Calu3 (cell line): ENCODE data around the gene DOK5. TPM values are rescaled to one million over a fixed set of nuclear protein-coding genes. Genes with fewer than 3 reads are reported as not detected.

ENCODE experiments used
- BruUV-seq: library from RNA; stranded (reverse); fragments of 400-500 nt; replicated peaks from 2 replicates; lab custom pipeline; 2021; lab: Mats Ljungman, UMichigan
- CTCF ChIA-PET: fragments of 300-600 bp; sonication (Branson Sonifier 250); formaldehyde crosslinking; loops from one replicate; lab custom pipeline; 2022; ENCODE audit warnings: antibody characterized with exemption; lab: Charles Lee
- DNase-seq: peaks from one replicate; pipeline ENCODE4 v3.0.0; 2022
- H3K27ac Mint-ChIP-seq: one replicate; pipeline ENCODE4 v1.8.0; 2022; ENCODE audit warnings: mixed read lengths; ENCODE audit not compliant: unreplicated experiment
- H3K27me3 Mint-ChIP-seq: one replicate; pipeline ENCODE4 v1.8.0; 2022; ENCODE audit warnings: mixed read lengths; ENCODE audit not compliant: unreplicated experiment
- H3K36me3 Mint-ChIP-seq: one replicate; pipeline ENCODE4 v1.8.0; 2022; ENCODE audit warnings: mild to moderate bottlenecking, moderate library complexity, mixed read lengths; ENCODE audit not compliant: insufficient read depth, unreplicated experiment
- H3K4me1 Mint-ChIP-seq: one replicate; pipeline ENCODE4 v1.8.0; 2022; ENCODE audit warnings: mild to moderate bottlenecking, low read depth, mixed read lengths; ENCODE audit not compliant: unreplicated experiment
- H3K4me3 Mint-ChIP-seq: one replicate; pipeline ENCODE4 v1.8.0; 2022; ENCODE audit warnings: mild to moderate bottlenecking, low read depth, moderate library complexity, mixed read lengths; ENCODE audit not compliant: unreplicated experiment
- H3K9me3 Mint-ChIP-seq: one replicate; pipeline ENCODE4 v1.8.0; 2022; ENCODE audit warnings: low read depth, mixed read lengths; ENCODE audit not compliant: unreplicated experiment
- intact Hi-C: fragments of 100-400 bp; cut with micrococcal nuclease; formaldehyde crosslinking; loops from one replicate; pipeline ENCODE4 v1.10.0; 2022; ENCODE audit not compliant: unreplicated experiment
- total RNA-seq: library from RNA; stranded (reverse); gene quantifications from 2 replicates; pipeline ENCODE4 v1.2.3, GENCODE V29; 2022
- TF ChIP-seq, protein P1 (sequence below): fragments of 200-600 bp; IDR thresholded peaks from one replicate; pipeline ENCODE4 v1.8.0; 2022; ENCODE audit warnings: antibody characterized with exemption; ENCODE audit not compliant: unreplicated experiment

The DOK5 gene
- total RNA-seq, 1 experiment from 2014 or later = 0.17 TPM

DNA sequence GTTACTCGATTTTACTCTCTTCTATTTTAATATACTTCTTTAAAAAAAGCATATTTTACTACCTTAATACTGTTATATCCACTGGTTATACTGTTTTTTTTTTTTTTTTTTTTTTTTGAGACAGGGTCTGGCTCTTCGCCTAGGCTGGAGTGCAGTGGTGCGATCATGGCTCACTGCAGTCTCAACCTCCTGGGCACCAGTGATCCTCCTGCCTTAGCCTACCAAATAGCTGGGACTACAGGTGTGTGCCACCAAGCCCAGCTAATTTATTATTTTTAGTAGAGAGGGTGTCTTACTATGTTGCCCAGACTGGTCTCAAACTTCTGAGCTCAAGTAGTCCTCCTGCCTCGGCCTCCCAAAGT, 170.7 kb downstream of the DOK5 start:
- CTCF ChIA-PET = interaction anchor here (0.6 to 1.8 kb wide), 9 partner anchors 113 to 446 kb away, joined by 3 to 10 read pairs (median 6); partner anchors contain the start of gene PFDN4
- Mint-ChIP-seq H3K27me3 (peaks cover 27% of the 10 kb centered on the region), H3K27ac (no peak overlapping the region), H3K9me3 (no peaks in the 10 kb centered on the region), H3K4me1 (peaks cover 8% of the 10 kb centered on the region), H3K4me3 (no peak overlapping the region), H3K36me3 (no peaks in the 10 kb centered on the region)
- DNase-seq = no peak
- TF ChIP-seq, protein P1, sequence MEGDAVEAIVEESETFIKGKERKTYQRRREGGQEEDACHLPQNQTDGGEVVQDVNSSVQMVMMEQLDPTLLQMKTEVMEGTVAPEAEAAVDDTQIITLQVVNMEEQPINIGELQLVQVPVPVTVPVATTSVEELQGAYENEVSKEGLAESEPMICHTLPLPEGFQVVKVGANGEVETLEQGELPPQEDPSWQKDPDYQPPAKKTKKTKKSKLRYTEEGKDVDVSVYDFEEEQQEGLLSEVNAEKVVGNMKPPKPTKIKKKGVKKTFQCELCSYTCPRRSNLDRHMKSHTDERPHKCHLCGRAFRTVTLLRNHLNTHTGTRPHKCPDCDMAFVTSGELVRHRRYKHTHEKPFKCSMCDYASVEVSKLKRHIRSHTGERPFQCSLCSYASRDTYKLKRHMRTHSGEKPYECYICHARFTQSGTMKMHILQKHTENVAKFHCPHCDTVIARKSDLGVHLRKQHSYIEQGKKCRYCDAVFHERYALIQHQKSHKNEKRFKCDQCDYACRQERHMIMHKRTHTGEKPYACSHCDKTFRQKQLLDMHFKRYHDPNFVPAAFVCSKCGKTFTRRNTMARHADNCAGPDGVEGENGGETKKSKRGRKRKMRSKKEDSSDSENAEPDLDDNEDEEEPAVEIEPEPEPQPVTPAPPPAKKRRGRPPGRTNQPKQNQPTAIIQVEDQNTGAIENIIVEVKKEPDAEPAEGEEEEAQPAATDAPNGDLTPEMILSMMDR = no peak
- no TSS peak for BruUV-seq
- intact Hi-C loops = loop anchor here (1.0 to 5.0 kb wide), 5 partner anchors 113 to 427 kb away; partner anchors contain the start of gene DOK5

DNA sequence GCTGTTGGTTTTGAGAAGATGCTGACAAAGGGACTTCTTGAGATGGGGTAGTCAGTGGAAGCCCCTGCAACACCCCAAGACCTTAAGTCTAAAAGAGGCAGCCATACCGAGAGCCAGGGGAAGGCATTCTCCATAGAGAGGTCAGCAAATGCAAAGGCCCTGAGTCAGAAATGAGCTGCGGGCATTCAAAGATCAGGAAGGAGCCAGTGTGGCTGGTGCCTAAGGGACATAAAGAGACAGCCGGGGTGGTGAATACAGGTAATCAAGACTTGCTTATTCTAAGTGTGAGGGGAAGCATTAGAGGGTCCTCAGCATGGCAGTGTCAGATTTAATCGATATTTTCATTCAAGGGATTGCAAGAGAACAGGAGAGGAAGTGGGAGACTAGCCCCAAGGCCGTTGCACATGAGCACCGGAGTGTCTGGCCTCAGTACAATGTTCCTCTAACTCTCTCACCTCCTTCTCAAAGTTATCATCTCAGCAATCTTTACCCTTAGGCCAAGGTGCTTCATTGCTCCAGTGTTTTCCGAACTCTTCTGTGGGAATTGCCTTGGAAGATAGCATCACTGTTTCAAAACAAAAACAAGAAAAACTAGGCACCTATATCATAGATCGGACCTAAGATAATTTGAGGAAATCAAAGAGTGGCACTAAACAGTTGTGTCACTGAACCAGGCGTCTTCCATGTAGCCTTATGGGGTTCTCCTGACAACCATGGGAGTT, 173.2 kb downstream of the DOK5 start:
- H3K36me3 Mint-ChIP-seq = no peaks in the 10 kb centered on the region
- H3K4me3 Mint-ChIP-seq = no peak overlapping the region
- H3K9me3 Mint-ChIP-seq = no peaks in the 10 kb centered on the region
- intact Hi-C loops = loop anchor here (1.0 to 5.0 kb wide), 3 partner anchors 78 to 191 kb away; partner anchors contain the start of gene DOK5
- no TSS peak for BruUV-seq
- CTCF ChIA-PET = interaction anchor here (0.5 to 1.4 kb wide), 5 partner anchors 20 to 662 kb away, joined by 3 to 6 read pairs (median 3); partner anchors contain the start of gene PFDN4
- no peak for DNase-seq
- H3K4me1 Mint-ChIP-seq = peaks cover 8% of the 10 kb centered on the region
- peaks cover 47% of the 10 kb centered on the region for H3K27me3 Mint-ChIP-seq
- TF ChIP-seq, protein P1 = no peak
- H3K27ac Mint-ChIP-seq = no peak overlapping the region

GRCh38 chr20:54649511-54649962, 174.1 kb downstream of the DOK5 start:
- peak; percentile 92 for DNase-seq
- H3K4me3 Mint-ChIP-seq = no peak overlapping the region
- H3K4me1 Mint-ChIP-seq = peaks cover 8% of the 10 kb centered on the region
- CTCF ChIA-PET = interaction anchor here (0.7 to 0.8 kb wide), 2 partner anchors 12 to 546 kb away, joined by 3 to 4 read pairs; no protein-coding TSS in a partner anchor
- intact Hi-C loops = loop anchor here (1.0 to 5.0 kb wide), 3 partner anchors 77 to 192 kb away; partner anchors contain the start of gene DOK5
- H3K9me3 Mint-ChIP-seq = no peaks in the 10 kb centered on the region
- TF ChIP-seq, protein P1 = peak; percentile 88
- no peaks in the 10 kb centered on the region for H3K36me3 Mint-ChIP-seq
- H3K27ac Mint-ChIP-seq = no peak overlapping the region
- BruUV-seq = no TSS peak
- peaks cover 56% of the 10 kb centered on the region for H3K27me3 Mint-ChIP-seq

GRCh38 chr20:54650052-54650719, 174.8 kb downstream of the DOK5 start:
- Mint-ChIP-seq H3K36me3 (no peaks in the 10 kb centered on the region), H3K9me3 (no peaks in the 10 kb centered on the region), H3K27ac (no peak overlapping the region), H3K4me3 (no peak overlapping the region), H3K27me3 (peaks cover 63% of the 10 kb centered on the region), H3K4me1 (peaks cover 8% of the 10 kb centered on the region)
- DNase-seq = no peak
- intact Hi-C loops = no loop called here
- no TSS peak for BruUV-seq
- CTCF ChIA-PET = interaction anchor here (0.7 kb wide), 1 partner anchor 11 kb away, joined by 3 read pairs; no protein-coding TSS in a partner anchor
- TF ChIP-seq, protein P1 = no peak
